IPS-18c (cell line): Measurements from ENCODE around the gene SART3.

Experiments
- H3K4me3 ChIP-seq: 2 replicates; pipeline ENCODE4 v1.7.0; 2013; ENCODE audit warnings: low read depth, mild to moderate bottlenecking, low read length, moderate library complexity; ENCODE audit not compliant: insufficient read depth
- H3K9me3 ChIP-seq: one replicate; pipeline ENCODE4 v1.6.1; 2013; ENCODE audit warnings: mild to moderate bottlenecking, low read length, moderate library complexity; ENCODE audit not compliant: control insufficient read depth, insufficient read depth

The SART3 gene, protein sequence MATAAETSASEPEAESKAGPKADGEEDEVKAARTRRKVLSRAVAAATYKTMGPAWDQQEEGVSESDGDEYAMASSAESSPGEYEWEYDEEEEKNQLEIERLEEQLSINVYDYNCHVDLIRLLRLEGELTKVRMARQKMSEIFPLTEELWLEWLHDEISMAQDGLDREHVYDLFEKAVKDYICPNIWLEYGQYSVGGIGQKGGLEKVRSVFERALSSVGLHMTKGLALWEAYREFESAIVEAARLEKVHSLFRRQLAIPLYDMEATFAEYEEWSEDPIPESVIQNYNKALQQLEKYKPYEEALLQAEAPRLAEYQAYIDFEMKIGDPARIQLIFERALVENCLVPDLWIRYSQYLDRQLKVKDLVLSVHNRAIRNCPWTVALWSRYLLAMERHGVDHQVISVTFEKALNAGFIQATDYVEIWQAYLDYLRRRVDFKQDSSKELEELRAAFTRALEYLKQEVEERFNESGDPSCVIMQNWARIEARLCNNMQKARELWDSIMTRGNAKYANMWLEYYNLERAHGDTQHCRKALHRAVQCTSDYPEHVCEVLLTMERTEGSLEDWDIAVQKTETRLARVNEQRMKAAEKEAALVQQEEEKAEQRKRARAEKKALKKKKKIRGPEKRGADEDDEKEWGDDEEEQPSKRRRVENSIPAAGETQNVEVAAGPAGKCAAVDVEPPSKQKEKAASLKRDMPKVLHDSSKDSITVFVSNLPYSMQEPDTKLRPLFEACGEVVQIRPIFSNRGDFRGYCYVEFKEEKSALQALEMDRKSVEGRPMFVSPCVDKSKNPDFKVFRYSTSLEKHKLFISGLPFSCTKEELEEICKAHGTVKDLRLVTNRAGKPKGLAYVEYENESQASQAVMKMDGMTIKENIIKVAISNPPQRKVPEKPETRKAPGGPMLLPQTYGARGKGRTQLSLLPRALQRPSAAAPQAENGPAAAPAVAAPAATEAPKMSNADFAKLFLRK

GRCh38 chr12:108560752-108561719 lies at the start of gene SART3:
SART3 (minus strand) TSS chr12:108561173; CDS start chr12:108561154, 19 bp downstream.
- Histone ChIP-seq H3K4me3 (peak within 1 kb of the TSS; percentile 84), H3K9me3 (no peaks in the 10 kb centered on the region)

GRCh38 chr12:108610336-108610815 lies 49.4 kb upstream of the SART3 start:
- Histone ChIP-seq H3K4me3 (no peak overlapping the region), H3K9me3 (no peaks in the 10 kb centered on the region)

- Histone ChIP-seq H3K4me3 (no peak overlapping the region), H3K9me3 (no peaks in the 10 kb centered on the region)
Measured at GRCh38 chr12:108609537-108610335, 48.8 kb upstream of the SART3 start.

GRCh38 chr12:108608616-108609015 lies 47.6 kb upstream of the SART3 start:
- Histone ChIP-seq H3K4me3 (no peak overlapping the region), H3K9me3 (no peaks in the 10 kb centered on the region)

GRCh38 chr12:108607981-108608600 lies 47.1 kb upstream of the SART3 start:
- no peak overlapping the region for H3K4me3 ChIP-seq
- H3K9me3 ChIP-seq: no peaks in the 10 kb centered on the region

- Histone ChIP-seq H3K4me3 (no peak overlapping the region), H3K9me3 (no peaks in the 10 kb centered on the region)
Measured at GRCh38 chr12:108606492-108606891, 45.5 kb upstream of the SART3 start.

GRCh38 chr12:108605690-108606406 lies 44.9 kb upstream of the SART3 start:
- Histone ChIP-seq H3K9me3 (no peaks in the 10 kb centered on the region), H3K4me3 (no peak overlapping the region)

- no peak overlapping the region for H3K4me3 ChIP-seq
Measured at GRCh38 chr12:108605000-108605689, 44.2 kb upstream of the SART3 start.

GRCh38 chr12:108604208-108604941 lies 43.4 kb upstream of the SART3 start:
- Histone ChIP-seq H3K9me3 (no peaks in the 10 kb centered on the region), H3K4me3 (no peak overlapping the region)

More at GRCh38 chr12:108605000-108605689, 44.2 kb upstream of the SART3 start:
- no peaks in the 10 kb centered on the region for H3K9me3 ChIP-seq

- no peak overlapping the region for H3K4me3 ChIP-seq
- no peaks in the 10 kb centered on the region for H3K9me3 ChIP-seq
Measured at GRCh38 chr12:108603743-108604142, 42.8 kb upstream of the SART3 start.

DNA sequence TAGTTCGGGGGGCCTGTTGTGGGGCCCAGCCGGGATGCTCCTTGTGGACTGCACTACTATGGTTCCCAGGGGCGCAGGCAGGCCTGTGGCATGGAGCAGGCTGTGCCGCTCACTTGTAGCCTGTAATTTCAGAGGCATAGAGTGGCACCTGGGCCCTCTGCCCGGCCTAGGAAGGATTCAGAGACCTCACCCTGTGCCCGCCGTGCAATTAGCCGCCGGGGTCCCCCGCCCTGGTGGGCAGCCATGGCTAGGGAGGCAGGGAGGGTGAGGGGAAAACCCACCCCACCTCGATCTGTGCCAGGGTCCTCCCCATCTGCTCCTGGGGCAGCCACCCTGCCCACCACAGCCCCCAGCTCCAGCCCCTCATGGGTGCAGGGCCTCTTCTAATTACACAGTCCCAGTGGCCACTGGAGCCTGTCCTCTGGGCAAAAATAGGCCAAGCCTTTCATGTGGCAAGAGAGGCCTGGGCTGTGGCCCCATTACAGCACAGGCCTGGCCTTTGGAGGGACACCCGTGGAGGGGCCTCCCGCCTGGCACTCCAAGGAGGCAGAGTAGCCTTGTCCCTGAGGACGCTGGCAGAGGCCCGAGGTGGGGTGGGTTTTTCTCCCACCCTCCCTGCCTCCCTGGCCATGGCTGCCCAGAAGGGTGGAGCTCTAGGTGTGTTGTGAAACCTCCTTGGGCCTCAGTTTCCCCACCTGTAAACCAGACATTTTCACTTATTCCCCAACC lies 42.2 kb upstream of the SART3 start:
- no peaks in the 10 kb centered on the region for H3K9me3 ChIP-seq
- H3K4me3 ChIP-seq: no peak overlapping the region

DNA sequence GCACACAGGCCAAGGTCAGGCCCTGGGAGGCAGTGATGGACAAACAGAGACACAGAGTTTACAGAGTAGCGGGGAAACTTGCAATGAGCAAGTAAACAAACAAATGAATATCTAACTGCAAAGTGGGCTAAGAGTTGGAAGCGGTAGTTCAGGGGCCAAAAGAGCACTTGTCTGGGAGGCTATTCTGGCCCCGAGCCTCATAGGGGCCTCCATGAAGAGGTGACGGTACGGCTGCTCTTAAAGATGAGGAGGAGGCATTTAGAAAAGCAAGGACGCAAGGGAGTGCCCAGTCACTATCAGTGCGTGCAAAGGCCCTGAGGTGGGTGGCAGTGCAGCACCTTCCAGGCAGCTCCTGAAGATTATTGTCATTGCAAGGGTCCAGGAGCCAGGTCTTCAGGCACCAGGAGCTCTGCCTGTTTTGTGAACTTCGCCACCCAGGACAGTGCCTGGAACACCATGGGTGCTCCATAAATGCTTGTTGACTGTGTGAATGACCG lies 41.3 kb upstream of the SART3 start:
- H3K4me3 ChIP-seq: no peak overlapping the region
- no peaks in the 10 kb centered on the region for H3K9me3 ChIP-seq

GRCh38 chr12:108600702-108601007 lies 39.7 kb upstream of the SART3 start:
- H3K4me3 ChIP-seq: no peak overlapping the region
- H3K9me3 ChIP-seq: no peaks in the 10 kb centered on the region
